Body of pancreas (tissue), 4 donors: ENCODE measurements around the gene SETD1B. TPM values are rescaled to one million over a fixed set of nuclear protein-coding genes. Genes with fewer than 3 reads are reported as not detected.

Source experiments
- ATAC-seq: fragments of 150-250 bp; one replicate; pipeline ENCODE4 v1.9.1; 2016
- DNase-seq, 4 donors: peaks; one replicate each; pipeline ENCODE4 v3.0.0-alpha.2; 2019
- H3K27ac ChIP-seq, 4 donors: fragments of 200-600 bp; sonication (generic); 1 replicate in 3 of 4; 2 replicates in 1 of 4; pipeline versions ENCODE4 v1.5.1 to v1.6.1; 2016 to 2019; ENCODE audit warnings: mild to moderate bottlenecking in 1 of 4, mixed read lengths in 1 of 4, moderate library complexity in 1 of 4
- H3K27me3 ChIP-seq, 2 donors: fragments of 200-600 bp; sonication (generic); one replicate each; pipeline ENCODE4 v1.6.0; 2016; ENCODE audit warnings: mild to moderate bottlenecking in 1 of 2
- H3K36me3 ChIP-seq, 2 donors: fragments of 200-600 bp; sonication (generic); replicated peaks in 1 of 2; 2 replicates each; pipeline ENCODE4 v1.5.1; 2016; ENCODE audit warnings: low read depth in 2 of 2; ENCODE audit not compliant: insufficient read depth in 1 of 2
- H3K4me1 ChIP-seq: fragments of 200-600 bp; sonication (generic); one replicate; pipeline ENCODE4 v1.6.0; 2016
- H3K4me3 ChIP-seq, 2 donors: fragments of 200-600 bp; sonication (generic); 1 replicate in 1 of 2; 2 replicates in 1 of 2; pipeline ENCODE4 v1.5.1; 2016 to 2019
- H3K9me3 ChIP-seq, 3 donors: fragments of 200-600 bp; sonication (generic); 1 replicate in 2 of 3; 2 replicates in 1 of 3; pipeline ENCODE4 v1.5.1; 2016
- POLR2A ChIP-seq, 3 donors: fragments of 450-650 bp; IDR thresholded peaks; one replicate each; pipeline ENCODE4 v1.6.1; 2016; ENCODE audit warnings: antibody characterized with exemption in 3 of 3, mild to moderate bottlenecking in 2 of 3
- WGBS, 2 donors: methylation state at CpG; one replicate each; pipeline ENCODE4 v1.1.5; 2017; 5-methylcytosine and 5-hydroxymethylcytosine counted together
- intact Hi-C: fragments of 100-400 bp; cut with DNase I; formaldehyde crosslinking; loops from one replicate; pipeline ENCODE4 v1.15.1; 2023
- total RNA-seq, 2 donors: library from RNA; depleted of rRNA; stranded (reverse); fragments of >200 nt; gene quantifications; one replicate each; pipeline ENCODE4 v1.1.0, GENCODE V29; 2016
- TF ChIP-seq, protein P1 (sequence below), 7 experiments: fragments of 450-650 bp in 4 of 7; fragments of 200-600 bp in 3 of 7; sonication (generic) in 3 of 7; IDR thresholded peaks; one replicate each; pipeline ENCODE4 v1.5.1; 2016 to 2019; ENCODE audit warnings: antibody characterized with exemption in 7 of 7

SETD1B gene
- total RNA-seq, 2 donors from 2014 or later: 9.1 to 15.8 TPM

DNA sequence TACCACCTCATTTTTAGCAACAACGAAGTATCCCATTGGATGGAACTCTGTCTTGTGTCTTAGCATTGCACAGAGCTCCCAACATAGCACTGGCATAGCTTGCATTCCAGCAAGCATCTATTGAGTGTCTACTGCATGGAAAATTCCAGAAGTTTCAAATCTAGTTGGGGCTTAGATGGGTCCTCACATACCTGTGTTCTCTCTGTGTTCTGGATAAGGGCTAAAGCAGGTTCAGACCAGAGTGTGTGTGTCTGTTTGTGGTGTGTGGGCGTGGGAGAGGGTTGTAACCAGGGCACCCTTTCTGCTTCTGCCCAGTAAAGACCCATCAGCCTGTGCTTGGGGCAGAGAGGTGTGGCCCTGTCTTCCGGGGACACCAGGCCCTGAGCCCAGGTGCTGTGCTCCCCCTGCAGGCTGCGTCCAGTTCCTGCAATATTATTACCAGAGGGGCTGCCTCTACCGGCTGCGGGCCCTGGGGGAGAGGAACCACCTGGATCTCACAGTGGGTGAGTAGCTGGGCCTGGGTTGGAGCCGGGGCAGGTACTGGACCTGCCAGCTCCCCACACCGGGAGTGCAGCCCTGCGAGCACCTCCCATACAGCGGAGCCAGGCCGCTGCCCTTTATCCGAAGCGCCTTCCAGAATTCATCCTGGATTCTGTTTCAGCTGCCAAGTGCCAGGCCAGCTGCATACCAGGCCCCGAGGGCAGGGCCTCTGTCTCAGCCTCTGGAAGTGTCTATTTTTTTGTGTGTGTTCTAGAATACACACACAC lies 30.6 kb upstream of the SETD1B start:
- DNase-seq: peak; percentile 69 to 77 (median 75)
- Histone ChIP-seq H3K36me3 (no peaks in the 10 kb centered on the region), H3K4me1 (peaks cover 15% of the 10 kb centered on the region), H3K27ac (peak overlapping the region in 3 of 4 donors; percentile 4 to 31 (median 20)), H3K27me3 (no peaks in the 10 kb centered on the region), H3K4me3 (no peak overlapping the region), H3K9me3 (no peaks in the 10 kb centered on the region)
- intact Hi-C loops: no loop called here
- peak; percentile 83 for ATAC-seq
- WGBS, 2 donors: 36 to 37% methylated on average over 4 to 14 of the region's 14 CpGs
- no peak for TF ChIP-seq POLR2A (IDR thresholded peaks at IDR 0.05)
- TF ChIP-seq, protein P1, sequence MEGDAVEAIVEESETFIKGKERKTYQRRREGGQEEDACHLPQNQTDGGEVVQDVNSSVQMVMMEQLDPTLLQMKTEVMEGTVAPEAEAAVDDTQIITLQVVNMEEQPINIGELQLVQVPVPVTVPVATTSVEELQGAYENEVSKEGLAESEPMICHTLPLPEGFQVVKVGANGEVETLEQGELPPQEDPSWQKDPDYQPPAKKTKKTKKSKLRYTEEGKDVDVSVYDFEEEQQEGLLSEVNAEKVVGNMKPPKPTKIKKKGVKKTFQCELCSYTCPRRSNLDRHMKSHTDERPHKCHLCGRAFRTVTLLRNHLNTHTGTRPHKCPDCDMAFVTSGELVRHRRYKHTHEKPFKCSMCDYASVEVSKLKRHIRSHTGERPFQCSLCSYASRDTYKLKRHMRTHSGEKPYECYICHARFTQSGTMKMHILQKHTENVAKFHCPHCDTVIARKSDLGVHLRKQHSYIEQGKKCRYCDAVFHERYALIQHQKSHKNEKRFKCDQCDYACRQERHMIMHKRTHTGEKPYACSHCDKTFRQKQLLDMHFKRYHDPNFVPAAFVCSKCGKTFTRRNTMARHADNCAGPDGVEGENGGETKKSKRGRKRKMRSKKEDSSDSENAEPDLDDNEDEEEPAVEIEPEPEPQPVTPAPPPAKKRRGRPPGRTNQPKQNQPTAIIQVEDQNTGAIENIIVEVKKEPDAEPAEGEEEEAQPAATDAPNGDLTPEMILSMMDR (IDR thresholded peaks at IDR 0.05): peak; percentile 70 to 87 (median 81)

DNA sequence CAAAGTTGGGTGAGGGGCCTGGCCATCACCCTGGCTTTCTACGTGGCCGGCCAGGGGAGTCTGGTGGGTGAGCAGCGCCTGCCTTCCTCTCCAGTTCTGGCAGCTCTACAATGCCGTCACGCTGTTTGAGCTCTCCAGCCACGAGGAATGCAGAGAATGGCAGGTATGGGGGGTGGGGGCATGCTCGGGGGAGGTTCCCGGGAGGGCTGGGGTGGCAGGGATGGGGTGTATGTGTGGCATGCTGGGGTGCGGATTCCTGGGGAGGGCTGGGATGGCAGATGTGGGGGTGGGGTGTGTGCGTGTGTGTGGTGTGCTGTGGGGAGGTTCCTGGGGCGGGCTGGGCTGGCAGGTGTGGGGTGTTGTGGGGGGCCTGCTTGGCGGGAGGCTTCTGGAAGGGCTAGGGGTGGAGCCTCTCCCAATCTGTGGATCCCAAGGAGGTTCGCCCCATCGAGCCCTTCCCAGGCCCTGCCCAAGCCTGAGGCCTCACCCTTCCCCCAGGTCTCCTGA lies 28.8 kb upstream of the SETD1B start:
- peak in 1 of 4 donors; percentile 35 for DNase-seq
- peaks cover 15% of the 10 kb centered on the region for H3K4me1 ChIP-seq
- H3K27ac ChIP-seq: no peak overlapping the region
- TF ChIP-seq, protein P1 (IDR thresholded peaks at IDR 0.05): no peak
- no peak for ATAC-seq
- H3K4me3 ChIP-seq: no peak overlapping the region
- no peaks in the 10 kb centered on the region for H3K36me3 ChIP-seq
- H3K27me3 ChIP-seq: no peaks in the 10 kb centered on the region
- intact Hi-C loops: loop anchor here (5.0 kb wide), 1 partner anchor 78 kb away; no protein-coding TSS in a partner anchor
- no peaks in the 10 kb centered on the region for H3K9me3 ChIP-seq
- WGBS, 2 donors: 70 to 76% methylated on average over 9 to 14 of the region's 14 CpGs

DNA sequence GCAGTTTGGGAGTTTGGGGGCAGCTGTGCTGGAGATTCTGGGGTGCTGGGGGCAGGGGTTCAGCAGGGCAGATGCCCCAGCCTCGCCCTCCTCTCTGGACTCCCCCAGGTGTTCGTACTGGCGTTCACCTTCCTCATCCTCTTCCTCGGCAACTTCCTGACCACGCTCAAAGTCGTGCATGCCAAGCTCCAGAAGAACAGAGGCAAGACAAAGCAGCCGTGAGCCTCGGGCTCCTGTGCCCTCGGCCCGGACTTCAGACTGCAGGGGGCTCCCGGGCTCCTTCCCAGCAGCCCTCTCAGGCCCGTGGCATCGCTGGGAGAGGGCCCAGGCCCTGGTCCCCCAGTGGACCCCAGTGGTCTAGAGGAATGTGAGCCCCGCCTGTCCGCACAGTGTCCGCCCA lies 28.3 kb upstream of the SETD1B start:
- no peak for ATAC-seq
- H3K4me1 ChIP-seq: peaks cover 15% of the 10 kb centered on the region
- no peak overlapping the region for H3K27ac ChIP-seq
- TF ChIP-seq, protein P1 (IDR thresholded peaks at IDR 0.05): no peak
- TF ChIP-seq POLR2A (IDR thresholded peaks at IDR 0.05): no peak
- no peaks in the 10 kb centered on the region for H3K27me3 ChIP-seq
- intact Hi-C loops: loop anchor here (5.0 kb wide), 1 partner anchor 78 kb away; no protein-coding TSS in a partner anchor
- H3K9me3 ChIP-seq: no peaks in the 10 kb centered on the region
- 75 to 82% methylated on average over 13 to 14 of the region's 16 CpGs for WGBS, 2 donors
- no peak for DNase-seq
- H3K4me3 ChIP-seq: no peak overlapping the region
- H3K36me3 ChIP-seq: no peaks in the 10 kb centered on the region

DNA sequence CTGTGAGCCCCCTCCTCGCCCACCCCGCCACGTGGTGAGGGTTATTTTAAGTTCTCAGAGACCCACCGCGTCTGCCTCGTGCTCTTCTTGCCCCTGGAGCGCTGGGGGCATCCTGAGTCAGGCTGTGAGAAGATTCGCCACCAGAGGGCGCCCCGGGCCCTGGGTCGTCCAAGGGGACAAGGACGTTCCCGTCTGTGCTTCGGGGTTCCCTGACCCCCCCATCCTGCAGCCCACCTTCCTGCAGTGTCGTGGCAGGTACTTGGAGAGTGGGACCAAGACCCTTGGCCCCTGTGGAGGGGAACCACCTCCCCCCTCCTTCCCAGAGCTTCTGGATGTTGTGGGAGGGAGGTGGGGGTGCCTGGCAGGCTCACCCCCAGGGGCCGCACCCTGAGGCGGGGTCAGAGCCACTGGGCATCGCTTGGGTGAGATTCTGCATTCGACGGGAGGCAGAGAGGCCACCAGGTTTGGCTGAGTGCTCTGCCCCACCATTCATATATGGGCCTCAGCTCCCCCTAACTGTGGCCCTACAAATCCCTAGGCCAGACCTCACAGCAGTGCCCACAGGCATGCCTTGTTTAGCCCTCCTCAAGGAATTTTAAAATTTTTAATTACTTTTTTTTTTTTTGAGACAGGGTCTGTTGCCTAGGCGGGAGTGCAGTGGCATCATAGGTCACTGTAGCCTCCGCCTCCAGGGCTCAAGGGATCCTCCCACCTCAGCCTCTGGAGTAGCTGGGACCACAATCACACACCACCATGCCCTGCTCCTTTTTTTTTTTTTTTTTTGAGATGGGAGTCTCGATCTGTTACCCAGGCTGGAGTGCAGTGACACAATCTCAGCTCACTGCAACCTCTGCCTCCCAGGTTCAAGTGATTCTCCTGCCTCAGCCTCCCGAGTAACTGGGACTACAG lies 27.4 kb upstream of the SETD1B start:
- Histone ChIP-seq H3K27ac (no peak overlapping the region), H3K36me3 (no peaks in the 10 kb centered on the region), H3K4me1 (peaks cover 15% of the 10 kb centered on the region), H3K27me3 (no peaks in the 10 kb centered on the region), H3K9me3 (no peaks in the 10 kb centered on the region), H3K4me3 (no peak overlapping the region)
- ATAC-seq (peak; percentile 56), DNase-seq (peak; percentile 71 to 84 (median 79))
- TF ChIP-seq POLR2A (IDR thresholded peaks at IDR 0.05): no peak
- TF ChIP-seq, protein P1 (IDR thresholded peaks at IDR 0.05): peak; percentile 62 to 89 (median 75)
- whole genome bisulfite sequencing, 2 donors: 20 to 32% methylated on average over 19 to 24 of the region's 24 CpGs
- intact Hi-C loops: loop anchor here (5.0 kb wide), 1 partner anchor 79 kb away; no protein-coding TSS in a partner anchor
